ENCODE data around the gene ZBTB38.

The ZBTB38 gene

DNA sequence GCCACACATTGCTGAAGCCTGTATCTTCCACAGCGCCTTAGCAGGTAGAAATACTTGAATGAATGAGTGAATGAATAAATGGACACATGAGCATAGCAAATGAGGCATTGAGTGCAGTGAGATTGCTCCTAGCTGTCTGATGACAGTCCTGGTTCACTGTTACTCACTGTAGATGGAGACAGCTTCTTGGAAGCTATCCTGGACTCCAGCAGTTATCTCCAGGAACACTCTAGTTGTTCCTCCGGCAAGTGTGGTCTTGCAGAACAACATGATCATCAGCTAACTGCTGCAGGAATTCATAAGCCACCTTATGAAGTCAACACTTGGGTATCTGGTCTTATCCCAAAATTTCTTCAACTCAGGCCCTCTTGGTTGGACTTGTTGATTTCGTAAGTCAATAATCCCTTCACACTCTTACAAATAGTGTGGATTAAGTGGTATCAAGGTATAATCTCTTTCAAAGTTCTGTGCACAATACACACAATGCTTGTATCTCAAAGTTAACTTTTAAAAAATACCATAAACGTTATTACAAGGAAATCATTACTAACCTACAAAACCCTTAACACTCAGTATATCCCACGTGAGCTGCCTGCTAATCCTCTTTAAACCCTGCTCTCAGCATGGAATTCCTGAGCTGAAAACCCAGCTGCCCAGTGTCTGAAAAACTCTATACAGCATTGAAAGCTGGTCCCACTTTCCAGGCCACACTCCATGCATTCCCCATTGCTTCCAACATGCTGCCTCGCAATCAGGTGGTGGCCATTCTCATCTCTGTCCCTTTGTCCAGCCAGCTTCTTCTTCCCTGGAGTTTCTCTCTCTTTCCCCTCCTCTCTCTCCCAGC is 14.4 kb upstream of the ZBTB38 start:
- DNase-seq (ENCODE audit: low read depth) = no peak
- TF ChIP-seq, protein P1, sequence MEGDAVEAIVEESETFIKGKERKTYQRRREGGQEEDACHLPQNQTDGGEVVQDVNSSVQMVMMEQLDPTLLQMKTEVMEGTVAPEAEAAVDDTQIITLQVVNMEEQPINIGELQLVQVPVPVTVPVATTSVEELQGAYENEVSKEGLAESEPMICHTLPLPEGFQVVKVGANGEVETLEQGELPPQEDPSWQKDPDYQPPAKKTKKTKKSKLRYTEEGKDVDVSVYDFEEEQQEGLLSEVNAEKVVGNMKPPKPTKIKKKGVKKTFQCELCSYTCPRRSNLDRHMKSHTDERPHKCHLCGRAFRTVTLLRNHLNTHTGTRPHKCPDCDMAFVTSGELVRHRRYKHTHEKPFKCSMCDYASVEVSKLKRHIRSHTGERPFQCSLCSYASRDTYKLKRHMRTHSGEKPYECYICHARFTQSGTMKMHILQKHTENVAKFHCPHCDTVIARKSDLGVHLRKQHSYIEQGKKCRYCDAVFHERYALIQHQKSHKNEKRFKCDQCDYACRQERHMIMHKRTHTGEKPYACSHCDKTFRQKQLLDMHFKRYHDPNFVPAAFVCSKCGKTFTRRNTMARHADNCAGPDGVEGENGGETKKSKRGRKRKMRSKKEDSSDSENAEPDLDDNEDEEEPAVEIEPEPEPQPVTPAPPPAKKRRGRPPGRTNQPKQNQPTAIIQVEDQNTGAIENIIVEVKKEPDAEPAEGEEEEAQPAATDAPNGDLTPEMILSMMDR (IDR thresholded peaks at IDR 0.05; ENCODE audit: control insufficient read depth, insufficient read depth, low read depth, low read length, missing control alignments) = no peak
- H3K4me3 ChIP-seq (ENCODE audit: control insufficient read depth, low read depth, low read length) = no peak overlapping the region

DNA sequence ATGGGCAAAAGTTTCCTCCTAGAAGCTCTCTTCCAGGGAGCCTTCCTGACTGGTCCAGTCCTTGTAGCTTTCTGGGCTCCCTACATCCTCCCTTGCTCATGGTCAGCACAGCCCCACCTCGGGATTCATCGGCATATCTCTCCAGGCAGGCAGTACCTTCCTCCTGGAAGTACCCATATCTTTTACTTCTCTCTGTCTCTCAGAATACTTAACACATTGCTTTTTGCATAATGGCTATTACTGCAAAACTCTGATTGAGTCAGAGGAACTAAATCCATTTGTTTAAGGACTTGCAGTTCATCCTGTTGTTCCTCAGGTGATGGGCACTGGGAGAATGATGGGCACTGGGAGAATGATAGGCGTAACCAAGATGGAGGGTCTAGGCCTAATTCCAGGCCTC is 13.8 kb upstream of the ZBTB38 start:
- no peak overlapping the region for H3K4me3 ChIP-seq (ENCODE audit: control insufficient read depth, low read depth, low read length)
- TF ChIP-seq, protein P1 (IDR thresholded peaks at IDR 0.05; ENCODE audit: control insufficient read depth, insufficient read depth, low read depth, low read length, missing control alignments) = no peak
- DNase-seq (ENCODE audit: low read depth) = no peak

- TF ChIP-seq, protein P1 (IDR thresholded peaks at IDR 0.05; ENCODE audit: control insufficient read depth, insufficient read depth, low read depth, low read length, missing control alignments) = no peak
- no peak for DNase-seq (ENCODE audit: low read depth)
- H3K4me3 ChIP-seq (ENCODE audit: control insufficient read depth, low read depth, low read length) = no peak overlapping the region
These were observed 13.1 kb upstream of the ZBTB38 start for GRCh38 chr3:141355242-141355641.

GRCh38 chr3:141356046-141356445 is 12.3 kb upstream of the ZBTB38 start:
- TF ChIP-seq, protein P1 (IDR thresholded peaks at IDR 0.05; ENCODE audit: control insufficient read depth, insufficient read depth, low read depth, low read length, missing control alignments) = no peak
- no peak overlapping the region for H3K4me3 ChIP-seq (ENCODE audit: control insufficient read depth, low read depth, low read length)
- DNase-seq (ENCODE audit: low read depth) = no peak

GRCh38 chr3:141360888-141361598 is 7.3 kb upstream of the ZBTB38 start:
- DNase-seq (ENCODE audit: low read depth) = peak; percentile 71
- no peak overlapping the region for H3K4me3 ChIP-seq (ENCODE audit: control insufficient read depth, low read depth, low read length)

GRCh38 chr3:141362736-141363135 is 5.6 kb upstream of the ZBTB38 start:
- H3K4me3 ChIP-seq (ENCODE audit: control insufficient read depth, low read depth, low read length) = no peak overlapping the region
- no peak for DNase-seq (ENCODE audit: low read depth)
- TF ChIP-seq, protein P1 (IDR thresholded peaks at IDR 0.05; ENCODE audit: control insufficient read depth, insufficient read depth, low read depth, low read length, missing control alignments) = no peak

More at GRCh38 chr3:141360888-141361598, 7.3 kb upstream of the ZBTB38 start:
- TF ChIP-seq, protein P1 (IDR thresholded peaks at IDR 0.05; ENCODE audit: control insufficient read depth, insufficient read depth, low read depth, low read length, missing control alignments) = peak; percentile 78

Data from AG09309 (cell line).